Breast epithelium (tissue), 3 donors: ENCODE measurements around the gene MEF2D.

Experiments used
- POLR2A ChIP-seq: fragments of 450-650 bp; IDR thresholded peaks from one replicate; pipeline ENCODE4 v1.6.1; 2016; ENCODE audit warnings: antibody characterized with exemption, mild to moderate bottlenecking, moderate library complexity
- TF ChIP-seq, protein P1 (sequence below), 3 donors: fragments of 450-650 bp; IDR thresholded peaks; one replicate each; pipeline ENCODE4 v1.5.1; 2016 to 2017; ENCODE audit warnings: antibody characterized with exemption in 3 of 3, mild to moderate bottlenecking in 3 of 3, moderate library complexity in 3 of 3

- TF ChIP-seq, protein P1, sequence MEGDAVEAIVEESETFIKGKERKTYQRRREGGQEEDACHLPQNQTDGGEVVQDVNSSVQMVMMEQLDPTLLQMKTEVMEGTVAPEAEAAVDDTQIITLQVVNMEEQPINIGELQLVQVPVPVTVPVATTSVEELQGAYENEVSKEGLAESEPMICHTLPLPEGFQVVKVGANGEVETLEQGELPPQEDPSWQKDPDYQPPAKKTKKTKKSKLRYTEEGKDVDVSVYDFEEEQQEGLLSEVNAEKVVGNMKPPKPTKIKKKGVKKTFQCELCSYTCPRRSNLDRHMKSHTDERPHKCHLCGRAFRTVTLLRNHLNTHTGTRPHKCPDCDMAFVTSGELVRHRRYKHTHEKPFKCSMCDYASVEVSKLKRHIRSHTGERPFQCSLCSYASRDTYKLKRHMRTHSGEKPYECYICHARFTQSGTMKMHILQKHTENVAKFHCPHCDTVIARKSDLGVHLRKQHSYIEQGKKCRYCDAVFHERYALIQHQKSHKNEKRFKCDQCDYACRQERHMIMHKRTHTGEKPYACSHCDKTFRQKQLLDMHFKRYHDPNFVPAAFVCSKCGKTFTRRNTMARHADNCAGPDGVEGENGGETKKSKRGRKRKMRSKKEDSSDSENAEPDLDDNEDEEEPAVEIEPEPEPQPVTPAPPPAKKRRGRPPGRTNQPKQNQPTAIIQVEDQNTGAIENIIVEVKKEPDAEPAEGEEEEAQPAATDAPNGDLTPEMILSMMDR (IDR thresholded peaks at IDR 0.05) = no peak
- no peak for TF ChIP-seq POLR2A
Observed at GRCh38 chr1:156427957-156428356, 72.6 kb downstream of the MEF2D start.
